DMS114 treated with DMSO at 0.1 percent for 48 hours (cell line): Measurements from ENCODE around the gene MBNL1.

ENCODE experiments used
- DNase-seq: peaks from one replicate; lab custom pipeline; 2025; ENCODE audit not compliant: unreplicated experiment; lab: John Stamatoyannopoulos, UW

Gene MBNL1

GRCh38 chr3:152252755-152253154 is 16.0 kb upstream of the MBNL1 start:
- DNase-seq = no peak

DNA sequence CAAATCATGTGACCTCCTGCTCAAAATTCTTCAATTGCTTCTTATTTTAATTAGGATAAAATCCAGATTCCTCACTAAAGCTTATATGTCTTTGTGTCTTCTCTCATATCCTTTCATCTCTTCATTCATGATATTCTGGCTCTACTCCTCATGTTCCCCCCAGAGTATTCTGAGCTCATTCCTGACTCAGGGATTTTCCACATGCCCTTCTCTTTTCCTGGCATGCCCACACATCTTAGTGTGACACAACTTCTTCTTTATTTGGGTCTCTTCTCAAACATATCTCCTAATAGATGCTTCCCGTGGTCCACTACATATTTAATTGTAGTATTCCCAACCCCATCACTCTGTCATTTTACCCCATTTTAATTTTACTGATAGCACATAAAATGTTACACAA is 15.2 kb upstream of the MBNL1 start:
- no peak for DNase-seq

GRCh38 chr3:152254041-152254440 is 14.7 kb upstream of the MBNL1 start:
- no peak for DNase-seq

GRCh38 chr3:152255290-152255689 is 13.4 kb upstream of the MBNL1 start:
- no peak for DNase-seq

DNA sequence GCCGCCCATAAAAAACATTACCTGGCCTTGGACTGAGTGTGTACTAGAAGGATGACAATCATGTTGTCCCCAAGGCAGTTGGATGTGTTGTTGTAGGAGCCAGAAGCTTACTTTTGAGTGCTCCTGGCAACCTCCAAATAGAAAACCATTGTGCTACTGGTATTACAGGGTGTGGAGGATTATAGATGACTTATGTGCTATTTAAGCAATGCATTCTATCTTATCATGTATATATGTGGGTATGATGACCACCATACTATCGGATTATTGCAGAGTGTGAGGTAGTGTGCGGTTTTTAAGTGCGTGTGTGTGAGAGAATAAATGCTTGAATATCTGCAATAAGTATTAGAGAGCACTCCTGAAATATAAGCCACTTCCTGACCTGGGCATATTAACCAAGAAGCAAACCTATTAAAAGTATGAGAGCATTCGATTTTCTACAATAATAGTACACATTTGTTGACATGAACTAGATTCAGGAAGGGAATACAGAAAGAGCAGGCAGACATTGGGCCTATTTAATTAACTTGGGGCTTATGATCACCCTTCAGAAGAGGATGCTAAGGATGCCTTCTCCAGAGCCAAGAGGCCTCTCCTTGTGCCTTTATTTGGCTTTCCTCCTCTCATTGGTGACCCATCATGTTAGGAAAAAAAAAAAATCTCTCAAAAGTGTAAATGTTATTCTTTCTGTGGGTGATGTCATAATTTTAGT is 11.7 kb upstream of the MBNL1 start:
- DNase-seq = no peak

DNA sequence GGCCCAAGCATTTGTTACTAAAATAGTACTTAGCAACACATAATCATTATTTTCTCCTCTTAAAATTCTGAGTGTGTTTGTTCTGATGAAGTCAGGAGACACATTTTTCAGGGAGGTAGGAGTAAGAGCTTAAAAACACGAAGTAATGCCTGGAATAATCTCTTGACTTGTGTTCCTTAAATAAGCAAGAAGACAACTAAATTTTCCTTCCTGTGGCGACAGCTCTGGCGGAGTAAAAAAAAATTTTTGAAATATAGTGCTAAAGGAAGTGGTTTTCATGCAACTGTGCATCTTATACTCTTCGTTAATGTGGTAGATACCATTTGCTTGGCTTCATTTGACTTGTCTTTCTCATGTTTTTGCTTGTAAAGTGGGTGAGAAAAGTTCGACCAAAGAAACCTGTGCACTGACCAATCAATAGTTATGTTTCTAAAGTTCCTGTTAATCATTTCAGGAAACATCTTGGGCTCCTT is 11.1 kb upstream of the MBNL1 start:
- DNase-seq = no peak

GRCh38 chr3:152258448-152259393 is 10.0 kb upstream of the MBNL1 start:
- DNase-seq = no peak

- no peak for DNase-seq
These were observed 9.3 kb upstream of the MBNL1 start for GRCh38 chr3:152259468-152259867.

- no peak for DNase-seq
These were observed 8.7 kb upstream of the MBNL1 start for GRCh38 chr3:152260026-152260425.

GRCh38 chr3:152260529-152260928 is 8.2 kb upstream of the MBNL1 start:
- DNase-seq = no peak

DNA sequence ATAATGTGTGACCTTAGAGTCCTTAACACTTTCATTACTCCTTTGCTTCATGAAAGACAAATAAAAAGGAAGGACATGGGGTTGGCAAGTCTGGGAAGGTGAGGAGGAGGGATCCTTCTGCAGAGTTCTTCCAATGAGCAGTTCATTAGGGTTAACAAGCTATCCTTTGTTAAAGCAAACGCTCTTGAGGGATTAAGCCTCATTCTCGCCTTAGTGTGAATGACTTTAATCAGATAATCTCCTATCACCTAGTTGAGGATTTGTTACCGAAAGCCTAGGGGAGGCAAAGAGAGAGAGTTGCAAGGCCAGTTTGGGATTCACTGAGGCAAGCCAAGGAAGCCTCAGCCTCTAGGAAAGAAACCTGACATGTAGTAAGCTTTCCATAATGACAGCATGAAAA is 7.4 kb upstream of the MBNL1 start:
- no peak for DNase-seq

DNA sequence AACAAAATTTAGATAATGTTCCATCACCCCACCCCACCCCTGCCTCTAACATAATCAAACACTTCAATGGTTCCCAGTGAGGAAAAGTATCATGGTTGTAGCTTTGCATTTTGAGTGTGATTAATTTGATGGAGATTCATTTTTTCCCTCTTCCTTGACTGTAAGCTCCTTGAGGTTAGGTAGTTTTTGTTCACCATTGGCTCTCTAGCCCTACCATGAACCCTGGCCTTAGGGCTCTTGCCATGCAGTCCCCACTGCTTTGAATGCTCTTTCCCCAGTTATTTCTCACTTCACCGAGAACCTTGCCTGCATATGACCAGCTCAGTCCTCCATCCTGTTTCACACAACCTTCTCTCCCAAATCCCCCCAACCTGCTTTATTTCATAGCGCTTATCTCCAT is 5.0 kb upstream of the MBNL1 start:
- no peak for DNase-seq

DNA sequence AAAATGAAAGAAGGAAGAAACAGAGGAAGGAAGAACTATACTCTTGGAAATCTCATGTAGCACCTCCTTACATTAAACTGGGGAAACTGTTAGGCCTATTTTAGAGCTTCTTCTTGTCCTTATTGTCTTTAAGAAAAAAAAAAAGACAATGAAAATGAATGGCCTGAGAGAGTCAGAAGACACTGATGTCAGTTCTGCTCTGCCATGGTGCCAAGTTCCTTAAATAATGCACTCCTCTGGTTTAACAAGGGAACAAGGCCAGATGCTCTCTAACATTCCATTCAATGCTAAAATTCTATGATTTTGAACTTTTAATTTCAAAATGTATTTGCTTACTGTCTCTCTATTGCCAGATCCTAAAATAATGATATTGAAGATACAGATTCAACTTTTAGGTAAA is 4.4 kb upstream of the MBNL1 start:
- DNase-seq = no peak

DNA sequence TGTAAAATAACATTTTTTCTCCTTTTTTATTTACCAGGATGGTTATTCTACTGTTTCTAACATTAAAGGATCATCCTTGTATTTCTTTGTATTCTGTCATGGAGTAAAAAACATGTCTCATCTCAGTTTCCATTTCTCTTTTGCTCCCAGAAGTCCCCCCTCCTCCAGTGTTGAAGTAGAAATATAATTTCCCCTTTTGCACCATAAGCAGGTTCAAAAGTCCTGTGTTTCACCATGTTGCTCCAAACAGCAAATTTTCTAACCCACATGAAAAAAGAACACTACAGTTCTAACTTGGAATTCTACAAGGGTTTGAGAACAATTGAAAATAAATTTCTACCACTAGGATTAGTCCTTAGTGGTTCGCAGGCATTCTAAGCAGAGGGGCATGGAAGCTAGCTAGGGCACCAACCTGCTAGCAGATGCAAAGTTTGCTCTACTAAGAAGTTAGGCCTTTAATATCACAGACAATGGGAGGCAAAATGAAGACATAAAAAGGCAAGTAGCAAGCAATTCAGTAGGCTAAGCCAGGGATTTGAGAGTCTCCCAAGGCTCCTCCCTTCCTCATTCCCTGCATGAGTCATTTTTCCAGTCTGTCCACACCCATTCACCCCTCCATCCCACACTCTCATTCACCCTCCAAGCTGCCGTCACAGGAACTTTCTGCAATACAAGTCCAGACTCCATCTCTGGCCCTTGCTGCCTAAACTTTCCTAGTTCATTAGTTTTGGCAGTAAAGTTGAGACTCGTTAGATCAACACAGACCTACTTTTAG is 2.3 kb upstream of the MBNL1 start:
- no peak for DNase-seq

- peak; percentile 35 for DNase-seq
These were observed 736 bp upstream of the MBNL1 start for GRCh38 chr3:152267831-152268554.

- peak; percentile 42 for DNase-seq
These were observed 514 bp downstream of the MBNL1 start for GRCh38 chr3:152269056-152269830.

GRCh38 chr3:152269831-152270734 is 1.4 kb downstream of the MBNL1 start:
- DNase-seq = peak; percentile 42

- no peak for DNase-seq
These were observed 2.2 kb downstream of the MBNL1 start for GRCh38 chr3:152270937-152271336.
